ENCODE data around the gene KHSRP. TPM values are rescaled to one million over a fixed set of nuclear protein-coding genes. Genes with fewer than 3 reads are reported as not detected.
"Not testable (repeated sequence)": the region's sequence is repeated elsewhere in the genome, so short reads cannot be mapped to it uniquely, and the experiment has no call there.

The KHSRP gene
- total RNA-seq, 2 donors from 2014 or later, result 134 to 147 TPM

GRCh38 chr19:6402837-6403608, 21.6 kb downstream of the KHSRP start:
- intact Hi-C loops (cut with DNase I), result no loop called here

GRCh38 chr19:6402058-6402457, 22.6 kb downstream of the KHSRP start:
- DNase-seq (ENCODE audit: low spot score), result no peak
- intact Hi-C loops (cut with DNase I), result no loop called here

More at GRCh38 chr19:6402837-6403608, 21.6 kb downstream of the KHSRP start:
- DNase-seq (ENCODE audit: low spot score), result no peak

- DNase-seq (ENCODE audit: low spot score); intact Hi-C loops (cut with DNase I): not testable (repeated sequence)
Measured at GRCh38 chr19:6400062-6400944, 24.3 kb downstream of the KHSRP start.

DNA sequence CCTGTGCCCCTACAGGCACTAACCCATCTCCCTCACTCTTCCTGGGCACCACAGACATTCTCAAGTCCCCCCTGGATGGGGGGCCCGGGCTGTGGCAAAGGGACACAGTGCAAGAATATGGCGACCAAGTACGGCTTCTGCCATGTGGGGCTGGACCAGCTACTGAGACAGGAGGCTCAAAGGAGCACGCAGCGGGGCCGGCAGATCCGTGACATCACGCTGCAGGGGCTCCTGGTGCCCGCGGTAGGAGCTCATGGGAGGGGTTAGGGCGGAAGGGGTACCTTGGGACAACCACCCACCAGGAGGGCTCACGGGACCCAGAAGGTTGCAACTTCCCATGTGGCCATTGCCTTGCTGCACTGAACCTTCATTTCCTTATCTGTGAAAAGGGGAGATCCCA, 28.3 kb downstream of the KHSRP start:
- intact Hi-C loops (cut with DNase I), result no loop called here
- no peak for DNase-seq (ENCODE audit: low spot score)

- intact Hi-C loops (cut with DNase I), result no loop called here
- DNase-seq (ENCODE audit: low spot score), result no peak
Measured at GRCh38 chr19:6394831-6395230, 29.8 kb downstream of the KHSRP start.

GRCh38 chr19:6393983-6394412, 30.6 kb downstream of the KHSRP start:
- no peak for DNase-seq (ENCODE audit: low spot score)
- intact Hi-C loops (cut with DNase I), result no loop called here

DNA sequence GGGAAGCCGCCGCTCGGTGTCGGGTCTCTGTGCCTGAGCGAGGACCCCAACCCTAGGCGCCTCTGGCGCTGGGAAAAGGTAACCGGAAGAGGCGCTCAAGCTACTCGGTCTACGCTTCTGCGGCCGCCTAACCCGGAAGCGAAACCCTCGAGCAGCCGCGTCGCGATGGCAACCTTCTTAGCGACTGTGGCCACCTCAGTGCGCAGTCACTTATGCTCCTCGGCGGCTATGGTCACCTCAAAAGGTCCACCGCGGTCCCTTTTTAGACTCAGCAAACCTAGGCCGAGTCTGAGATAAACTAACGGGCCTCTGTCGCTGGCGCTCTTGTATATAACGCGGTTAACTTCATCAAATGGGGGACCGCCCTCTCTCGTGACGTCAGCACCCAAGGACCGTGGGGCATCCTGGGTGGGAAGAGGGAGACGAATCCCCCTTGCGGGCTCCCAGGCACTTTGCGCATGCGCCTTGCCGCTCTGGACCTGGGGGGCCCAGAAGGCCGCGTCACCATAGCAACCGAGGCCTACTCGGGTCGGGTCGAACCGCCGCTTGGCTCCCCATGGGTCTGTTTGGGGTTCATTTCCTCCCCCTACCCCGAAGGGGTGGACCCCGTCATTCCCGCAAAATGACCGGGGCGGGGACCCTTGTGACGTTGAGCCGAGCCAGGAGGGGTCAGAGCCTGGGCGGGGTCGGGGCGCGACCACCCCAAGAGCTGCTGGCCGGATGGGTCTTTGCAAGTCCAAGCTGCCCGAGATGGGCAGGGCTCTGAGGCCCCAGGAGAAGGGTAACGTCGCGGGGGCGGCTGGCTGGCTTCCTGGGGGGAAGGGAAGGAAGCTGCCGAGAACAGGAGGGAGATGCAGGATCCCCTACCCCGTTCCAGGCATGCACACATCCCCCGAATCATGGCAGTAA, 31.3 kb downstream of the KHSRP start, which contains the start of gene GTF2F1:
Gene GTF2F1 (minus strand): TSS at position 91 of the 909 bp plus-strand sequence. CDS start 169 bp downstream, outside the sequence.
- DNase-seq (ENCODE audit: low spot score), result peak; percentile 99
- intact Hi-C loops (cut with DNase I), result no loop called here

DNA sequence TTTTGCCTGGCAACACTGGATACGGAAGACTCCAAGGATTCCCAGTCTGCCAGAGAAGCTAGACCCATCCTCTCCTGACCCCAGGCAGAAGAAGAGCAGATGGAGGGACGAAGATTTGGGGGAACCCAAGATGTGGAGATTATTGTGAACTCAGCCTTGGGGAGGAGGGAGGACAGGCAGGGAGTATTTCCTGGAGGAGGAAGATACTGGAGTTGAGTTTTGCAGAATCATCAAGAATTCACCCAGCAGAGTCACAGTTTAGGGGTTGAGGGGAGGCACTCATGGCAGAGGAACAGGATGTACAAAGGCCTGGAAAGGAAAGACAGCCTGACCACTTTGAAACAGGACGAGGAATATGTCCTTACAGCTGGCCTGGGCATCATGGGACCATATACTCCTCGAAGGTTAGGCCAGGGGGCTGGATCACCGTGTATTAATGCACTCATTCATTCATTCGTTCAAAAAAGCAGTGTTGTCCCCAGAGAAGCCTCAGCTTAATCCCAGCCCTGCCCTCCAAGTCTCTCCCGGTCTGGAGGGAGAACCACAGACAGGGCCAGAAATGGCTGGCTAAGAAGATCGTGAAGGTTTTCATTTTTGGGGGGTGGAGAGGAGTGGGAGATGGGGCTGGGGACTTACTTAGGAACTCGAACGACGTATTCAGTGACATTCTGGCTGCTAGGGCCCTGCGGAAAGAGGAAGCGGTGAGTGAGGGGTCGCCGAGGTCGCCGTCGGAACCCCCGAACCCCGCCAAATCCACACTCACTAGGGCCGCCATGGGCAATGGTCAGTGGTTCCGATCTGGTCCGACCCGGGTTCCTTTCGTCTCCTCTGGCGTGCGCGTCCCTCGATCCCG, 32.2 kb downstream of the KHSRP start:
- DNase-seq (ENCODE audit: low spot score), result no peak
- intact Hi-C loops (cut with DNase I), result no loop called here

DNA sequence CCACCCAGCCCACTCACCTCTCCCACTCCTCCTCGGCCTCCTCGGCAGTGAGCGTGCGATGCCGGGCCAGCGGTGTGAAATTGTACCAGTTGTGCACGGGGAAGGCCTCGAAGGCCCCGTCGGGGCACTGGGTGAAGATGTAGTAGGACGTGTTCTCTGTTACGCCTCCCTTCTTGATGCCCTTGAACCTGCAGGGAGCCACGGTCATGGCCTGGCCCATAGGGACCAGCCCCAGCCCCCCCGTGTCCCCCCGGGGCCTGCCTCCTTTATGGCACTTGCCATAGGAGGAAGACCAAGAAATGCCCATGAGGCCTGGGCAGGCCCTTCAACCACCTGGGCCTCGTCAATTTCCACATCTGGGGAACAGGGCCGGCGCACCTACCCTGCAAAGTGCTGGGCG, 37.2 kb downstream of the KHSRP start:
- intact Hi-C loops (cut with DNase I), result no loop called here

DNA sequence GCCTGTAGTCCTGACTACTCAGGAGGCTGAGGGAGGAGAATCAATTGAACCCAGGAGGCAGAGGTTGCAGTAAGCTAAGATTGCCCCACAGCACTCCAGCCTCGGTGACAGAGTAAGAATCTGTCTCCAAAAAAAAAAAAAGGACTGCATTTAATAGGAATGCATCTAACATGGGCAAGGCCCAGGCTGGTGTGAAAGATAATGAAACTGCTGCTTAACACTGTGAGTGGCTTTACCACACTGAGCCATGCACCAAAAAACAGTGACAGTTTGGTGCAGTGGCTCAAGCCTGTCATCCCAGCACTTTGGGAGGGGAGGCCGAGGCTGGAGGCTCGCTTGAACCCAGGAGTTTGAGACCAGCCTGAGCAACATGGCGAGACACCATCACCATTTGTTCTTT, 40.2 kb downstream of the KHSRP start:
- intact Hi-C loops (cut with DNase I), result no loop called here
- DNase-seq (ENCODE audit: low spot score), result no peak

More for the DNA sequence above, 37.2 kb downstream of the KHSRP start:
- DNase-seq (ENCODE audit: low spot score), result no peak

- intact Hi-C loops (cut with DNase I), result no loop called here
- no peak for DNase-seq (ENCODE audit: low spot score)
Measured at GRCh38 chr19:6383188-6383587, 41.4 kb downstream of the KHSRP start.

DNA sequence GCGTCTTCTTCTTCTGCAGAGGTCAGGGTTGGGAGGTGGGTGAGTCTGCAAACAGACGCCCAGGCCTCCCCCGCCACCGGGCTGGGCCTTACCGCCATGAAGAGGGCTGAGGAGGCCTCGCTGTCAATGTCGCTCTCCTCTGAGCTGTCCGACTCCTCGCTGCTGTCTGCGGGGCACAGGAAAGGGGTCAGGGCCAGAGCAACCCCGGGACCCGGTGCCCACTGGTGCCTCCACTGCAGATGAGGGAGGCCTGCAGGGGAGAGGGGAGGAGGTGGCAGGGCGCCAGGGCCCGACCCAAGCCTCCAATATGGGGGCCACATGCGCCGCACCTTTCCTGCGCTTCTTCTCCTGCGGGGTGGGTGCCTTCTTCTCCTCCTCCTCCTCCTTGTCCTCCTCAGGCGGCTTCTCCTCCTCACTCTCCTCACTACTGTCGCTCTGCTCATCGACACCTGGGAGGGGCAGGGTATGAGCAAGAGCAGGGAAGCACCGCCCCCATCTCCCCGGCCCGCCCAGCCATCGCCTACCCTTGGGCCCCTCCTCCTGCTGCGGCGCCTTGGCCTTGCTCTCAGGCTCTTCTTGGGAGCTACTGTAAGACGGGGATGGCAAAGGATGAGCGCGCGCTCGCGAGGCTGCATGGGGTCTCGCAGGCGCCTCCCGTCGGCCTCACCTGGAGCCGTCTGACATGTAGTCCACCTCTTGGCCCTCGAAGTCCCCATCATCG, 43.4 kb downstream of the KHSRP start:
- no peak for DNase-seq (ENCODE audit: low spot score)
- intact Hi-C loops (cut with DNase I), result no loop called here

GRCh38 chr19:6379744-6380143, 44.9 kb downstream of the KHSRP start:
- intact Hi-C loops (cut with DNase I), result no loop called here
- no peak for DNase-seq (ENCODE audit: low spot score)

- intact Hi-C loops (cut with DNase I), result no loop called here
Measured at GRCh38 chr19:6378486-6378885, 46.1 kb downstream of the KHSRP start.

GRCh38 chr19:6378041-6378440, 46.6 kb downstream of the KHSRP start:
- DNase-seq (ENCODE audit: low spot score), result no peak
- intact Hi-C loops (cut with DNase I), result no loop called here

More at GRCh38 chr19:6378486-6378885, 46.1 kb downstream of the KHSRP start:
- no peak for DNase-seq (ENCODE audit: low spot score)

GRCh38 chr19:6376512-6377190, 48.0 kb downstream of the KHSRP start:
- DNase-seq (ENCODE audit: low spot score), result no peak
- intact Hi-C loops (cut with DNase I), result no loop called here

- DNase-seq (ENCODE audit: low spot score), result no peak
- intact Hi-C loops (cut with DNase I), result no loop called here
Measured at GRCh38 chr19:6375411-6376010, 49.1 kb downstream of the KHSRP start, which contains the start of gene PSPN. Gene PSPN (minus strand): TSS chr19:6375933. CDS start chr19:6375849, 84 bp downstream.
